Measurements from ENCODE around the gene NR5A2.

DNA sequence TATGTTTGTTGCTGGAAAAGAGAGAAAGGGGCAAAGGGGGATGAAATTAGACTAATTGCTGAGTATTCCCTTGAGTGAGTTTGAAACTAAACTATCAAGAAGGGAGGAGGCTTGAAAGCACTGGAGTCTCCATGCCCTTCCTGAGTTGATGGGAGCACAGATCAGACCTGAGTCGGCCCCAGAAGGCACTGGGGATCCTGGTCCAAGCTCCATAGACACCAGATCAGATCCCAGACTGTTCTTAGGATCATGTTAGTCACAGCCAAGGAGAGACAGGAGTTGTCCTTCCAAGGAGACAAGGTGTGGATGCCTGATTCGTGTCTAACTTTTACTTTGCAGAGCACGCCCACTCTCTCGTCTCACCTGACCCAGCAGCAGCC is 152.3 kb downstream of the NR5A2 start:
- no peak for TF ChIP-seq POLR2A (IDR thresholded peaks at IDR 0.05; ENCODE audit: low read length)
- no peak for TF ChIP-seq GATA1 (IDR thresholded peaks at IDR 0.05; ENCODE audit: low read depth, low read length)
